K562 (cell line): ENCODE results near the gene ANKLE1. TPM values are rescaled to one million over a fixed set of nuclear protein-coding genes. Genes with fewer than 3 reads are reported as not detected.

Experiments
- CAMTA2 ChIP-seq: fragments of 250-450 bp; sonication (Bioruptor Pico); conservative IDR thresholded peaks from 2 replicates; pipeline ENCODE4 v1.5.1; 2022
- CREB1 ChIP-seq, 2 experiments: sonication (generic) in 1 of 2; formaldehyde crosslinking in 1 of 2; IDR thresholded peaks; 2 replicates each; pipeline versions ENCODE4 v1.6.1 to v1.8.0; 2012 to 2022; ENCODE audit warnings: inconsistent platforms in 1 of 2, mild to moderate bottlenecking in 1 of 2, missing genetic modification reagents in 1 of 2, moderate library complexity in 1 of 2
- ETV5 ChIP-seq: sonication (generic); formaldehyde crosslinking; IDR thresholded peaks from 2 replicates; pipeline ENCODE4 v1.4.0; 2020; ENCODE audit warnings: low read depth, mild to moderate bottlenecking, missing genetic modification reagents
- HMGN3 ChIP-seq: IDR thresholded peaks from 2 replicates; pipeline ENCODE4 v1.6.1; 2011; ENCODE audit warnings: borderline replicate concordance, low read depth, mild to moderate bottlenecking, mixed read lengths, low read length; ENCODE audit not compliant: insufficient read length; ENCODE audit errors: extremely low read depth
- KDM1A ChIP-seq, 2 experiments: fragments of 450-650 bp; IDR thresholded peaks; 2 replicates each; pipeline ENCODE4 v1.6.1; 2016; ENCODE audit warnings: mild to moderate bottlenecking in 2 of 2
- MAFF ChIP-seq: IDR thresholded peaks from 2 replicates; pipeline ENCODE4 v1.6.1; 2012; ENCODE audit warnings: low read length, improper control_type of control experiment
- MECOM ChIP-seq: fragments of 250-450 bp; sonication (Bioruptor Pico); IDR thresholded peaks from 2 replicates; pipeline ENCODE4 v1.8.0; 2022; ENCODE audit warnings: inconsistent platforms
- RFX1 ChIP-seq: fragments of 450-650 bp; IDR thresholded peaks from 2 replicates; pipeline ENCODE4 v1.6.1; 2016; ENCODE audit warnings: mild to moderate bottlenecking, moderate library complexity
- ZNF696 ChIP-seq: fragments of 250-450 bp; sonication (Bioruptor Pico); conservative IDR thresholded peaks from 2 replicates; pipeline ENCODE4 v1.4.0; 2020; ENCODE audit warnings: mild to moderate bottlenecking, moderate library complexity
- polyA plus RNA-seq, 8 experiments: library from polyadenylated mRNA; depleted of rRNA in 4 of 8; stranded (reverse) in 5 of 8; unstranded in 3 of 8; fragments of >200 nt; fragmentation: Nextera tagmentation in 2 of 8; fragmentation: Illumina TruSeq in 1 of 8; extraction: Ambion mirVana in 2 of 8; extraction: Trizol in 1 of 8; gene quantifications; 2 replicates each; pipeline versions ENCODE4 v1.2.1 to v1.2.3, GENCODE V29; 2011 to 2014; ENCODE audit warnings: inconsistent platforms in 1 of 8, missing spikeins in 1 of 8
- total RNA-seq, 7 experiments: library from RNA; depleted of rRNA in 6 of 7; stranded (reverse); fragments of >200 nt in 6 of 7; fragmentation: Illumina TruSeq in 2 of 7; extraction: Trizol in 2 of 7; gene quantifications; 2 replicates each; pipeline versions ENCODE4 v1.2.1 to v1.2.3, GENCODE V29; 2011 to 2021; ENCODE audit warnings: low replicate concordance in 1 of 7
- TF ChIP-seq, protein P1 (sequence below): fragments of 250-450 bp; sonication (Bioruptor Pico); IDR thresholded peaks from 2 replicates; pipeline ENCODE4 v1.5.1; 2021; ENCODE audit warnings: mild to moderate bottlenecking
- TF ChIP-seq, protein P2 (sequence below): fragments of 450-650 bp; IDR thresholded peaks from 2 replicates; pipeline ENCODE4 v1.6.1; 2016; ENCODE audit warnings: mild to moderate bottlenecking, moderate library complexity
- TF ChIP-seq, protein P3 (sequence below), 3 experiments: IDR thresholded peaks in 2 of 3; conservative IDR thresholded peaks in 1 of 3; 2 replicates each; pipeline ENCODE4 v1.5.1; 2011 to 2012; ENCODE audit warnings: low read length in 3 of 3, mild to moderate bottlenecking in 3 of 3, control low read depth in 2 of 3, improper control_type of control experiment in 1 of 3, inconsistent platforms in 1 of 3, low read depth in 1 of 3, mixed read lengths in 1 of 3, moderate library complexity in 1 of 3; ENCODE audit not compliant: insufficient read depth in 2 of 3

The ANKLE1 gene
- total and polyA plus RNA-seq, 9 of the 15 experiments (the other 6 are each of a cell fraction or from before 2014, with no cell fraction given), result 0.63 to 9.2 (median 2.9) TPM

DNA sequence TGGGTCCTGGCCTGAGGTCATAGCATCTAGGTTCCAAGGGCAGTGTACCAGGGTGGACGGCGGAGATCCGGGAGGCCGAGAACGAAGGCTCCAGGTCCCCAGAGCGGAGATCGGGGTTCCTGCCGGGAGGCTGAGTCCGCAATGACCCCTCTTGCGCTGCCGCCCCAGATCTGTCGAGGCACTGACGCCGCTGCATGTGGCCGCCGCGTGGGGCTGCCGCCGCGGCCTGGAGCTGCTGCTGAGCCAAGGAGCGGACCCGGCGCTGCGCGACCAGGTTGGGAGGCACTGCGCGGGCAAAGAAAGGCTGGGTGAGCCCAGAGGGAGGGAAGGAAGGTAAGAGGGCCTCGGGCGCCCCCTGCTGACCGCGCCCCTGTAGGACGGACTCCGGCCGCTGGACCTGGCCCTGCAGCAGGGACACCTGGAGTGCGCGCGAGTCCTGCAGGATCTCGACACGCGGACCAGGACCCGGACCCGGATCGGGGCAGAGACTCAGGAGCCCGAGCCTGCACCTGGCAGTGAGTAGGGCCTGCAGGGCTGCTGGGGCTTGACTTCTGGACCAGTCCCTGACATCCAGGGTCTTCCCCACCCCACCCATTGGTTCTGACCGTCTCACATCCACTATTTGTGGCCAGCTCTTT is 906 bp downstream of the ANKLE1 start (continued):
- TF ChIP-seq HMGN3 (peak; percentile 41), RFX1 (no peak), MECOM (CRISPR knock-in tag) (peak; percentile 33; the same call in 1 of the 2 replicates), KDM1A (IDR thresholded peaks at IDR 0.05) (0 out of 4 replicates have a peak, but pooled peaks of 1 of the 2 experiments have one; percentile 24), ETV5 (peak; percentile 54), ZNF696 (CRISPR knock-in tag) (no peak), CAMTA2 (CRISPR knock-in tag) (0 out of 2 replicates have a peak, but pooled peaks have one; percentile 25), MAFF (no peak), CREB1 (IDR thresholded peaks at IDR 0.05) (no peak), CREB1 (CRISPR knock-in tag; IDR thresholded peaks at IDR 0.05) (0 out of 2 replicates have a peak, but pooled peaks have one; percentile 44)
- TF ChIP-seq, protein P1, sequence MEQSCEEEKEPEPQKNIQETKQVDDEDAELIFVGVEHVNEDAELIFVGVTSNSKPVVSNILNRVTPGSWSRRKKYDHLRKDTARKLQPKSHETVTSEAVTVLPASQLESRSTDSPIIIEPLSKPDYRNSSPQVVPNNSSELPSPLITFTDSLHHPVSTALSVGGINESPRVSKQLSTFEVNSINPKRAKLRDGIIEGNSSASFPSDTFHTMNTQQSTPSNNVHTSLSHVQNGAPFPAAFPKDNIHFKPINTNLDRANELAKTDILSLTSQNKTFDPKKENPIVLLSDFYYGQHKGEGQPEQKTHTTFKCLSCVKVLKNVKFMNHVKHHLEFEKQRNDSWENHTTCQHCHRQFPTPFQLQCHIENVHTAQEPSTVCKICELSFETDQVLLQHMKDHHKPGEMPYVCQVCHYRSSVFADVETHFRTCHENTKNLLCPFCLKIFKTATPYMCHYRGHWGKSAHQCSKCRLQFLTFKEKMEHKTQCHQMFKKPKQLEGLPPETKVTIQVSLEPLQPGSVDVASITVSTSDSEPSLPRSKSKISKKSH (CRISPR knock-in tag), result no peak
- TF ChIP-seq, protein P2, sequence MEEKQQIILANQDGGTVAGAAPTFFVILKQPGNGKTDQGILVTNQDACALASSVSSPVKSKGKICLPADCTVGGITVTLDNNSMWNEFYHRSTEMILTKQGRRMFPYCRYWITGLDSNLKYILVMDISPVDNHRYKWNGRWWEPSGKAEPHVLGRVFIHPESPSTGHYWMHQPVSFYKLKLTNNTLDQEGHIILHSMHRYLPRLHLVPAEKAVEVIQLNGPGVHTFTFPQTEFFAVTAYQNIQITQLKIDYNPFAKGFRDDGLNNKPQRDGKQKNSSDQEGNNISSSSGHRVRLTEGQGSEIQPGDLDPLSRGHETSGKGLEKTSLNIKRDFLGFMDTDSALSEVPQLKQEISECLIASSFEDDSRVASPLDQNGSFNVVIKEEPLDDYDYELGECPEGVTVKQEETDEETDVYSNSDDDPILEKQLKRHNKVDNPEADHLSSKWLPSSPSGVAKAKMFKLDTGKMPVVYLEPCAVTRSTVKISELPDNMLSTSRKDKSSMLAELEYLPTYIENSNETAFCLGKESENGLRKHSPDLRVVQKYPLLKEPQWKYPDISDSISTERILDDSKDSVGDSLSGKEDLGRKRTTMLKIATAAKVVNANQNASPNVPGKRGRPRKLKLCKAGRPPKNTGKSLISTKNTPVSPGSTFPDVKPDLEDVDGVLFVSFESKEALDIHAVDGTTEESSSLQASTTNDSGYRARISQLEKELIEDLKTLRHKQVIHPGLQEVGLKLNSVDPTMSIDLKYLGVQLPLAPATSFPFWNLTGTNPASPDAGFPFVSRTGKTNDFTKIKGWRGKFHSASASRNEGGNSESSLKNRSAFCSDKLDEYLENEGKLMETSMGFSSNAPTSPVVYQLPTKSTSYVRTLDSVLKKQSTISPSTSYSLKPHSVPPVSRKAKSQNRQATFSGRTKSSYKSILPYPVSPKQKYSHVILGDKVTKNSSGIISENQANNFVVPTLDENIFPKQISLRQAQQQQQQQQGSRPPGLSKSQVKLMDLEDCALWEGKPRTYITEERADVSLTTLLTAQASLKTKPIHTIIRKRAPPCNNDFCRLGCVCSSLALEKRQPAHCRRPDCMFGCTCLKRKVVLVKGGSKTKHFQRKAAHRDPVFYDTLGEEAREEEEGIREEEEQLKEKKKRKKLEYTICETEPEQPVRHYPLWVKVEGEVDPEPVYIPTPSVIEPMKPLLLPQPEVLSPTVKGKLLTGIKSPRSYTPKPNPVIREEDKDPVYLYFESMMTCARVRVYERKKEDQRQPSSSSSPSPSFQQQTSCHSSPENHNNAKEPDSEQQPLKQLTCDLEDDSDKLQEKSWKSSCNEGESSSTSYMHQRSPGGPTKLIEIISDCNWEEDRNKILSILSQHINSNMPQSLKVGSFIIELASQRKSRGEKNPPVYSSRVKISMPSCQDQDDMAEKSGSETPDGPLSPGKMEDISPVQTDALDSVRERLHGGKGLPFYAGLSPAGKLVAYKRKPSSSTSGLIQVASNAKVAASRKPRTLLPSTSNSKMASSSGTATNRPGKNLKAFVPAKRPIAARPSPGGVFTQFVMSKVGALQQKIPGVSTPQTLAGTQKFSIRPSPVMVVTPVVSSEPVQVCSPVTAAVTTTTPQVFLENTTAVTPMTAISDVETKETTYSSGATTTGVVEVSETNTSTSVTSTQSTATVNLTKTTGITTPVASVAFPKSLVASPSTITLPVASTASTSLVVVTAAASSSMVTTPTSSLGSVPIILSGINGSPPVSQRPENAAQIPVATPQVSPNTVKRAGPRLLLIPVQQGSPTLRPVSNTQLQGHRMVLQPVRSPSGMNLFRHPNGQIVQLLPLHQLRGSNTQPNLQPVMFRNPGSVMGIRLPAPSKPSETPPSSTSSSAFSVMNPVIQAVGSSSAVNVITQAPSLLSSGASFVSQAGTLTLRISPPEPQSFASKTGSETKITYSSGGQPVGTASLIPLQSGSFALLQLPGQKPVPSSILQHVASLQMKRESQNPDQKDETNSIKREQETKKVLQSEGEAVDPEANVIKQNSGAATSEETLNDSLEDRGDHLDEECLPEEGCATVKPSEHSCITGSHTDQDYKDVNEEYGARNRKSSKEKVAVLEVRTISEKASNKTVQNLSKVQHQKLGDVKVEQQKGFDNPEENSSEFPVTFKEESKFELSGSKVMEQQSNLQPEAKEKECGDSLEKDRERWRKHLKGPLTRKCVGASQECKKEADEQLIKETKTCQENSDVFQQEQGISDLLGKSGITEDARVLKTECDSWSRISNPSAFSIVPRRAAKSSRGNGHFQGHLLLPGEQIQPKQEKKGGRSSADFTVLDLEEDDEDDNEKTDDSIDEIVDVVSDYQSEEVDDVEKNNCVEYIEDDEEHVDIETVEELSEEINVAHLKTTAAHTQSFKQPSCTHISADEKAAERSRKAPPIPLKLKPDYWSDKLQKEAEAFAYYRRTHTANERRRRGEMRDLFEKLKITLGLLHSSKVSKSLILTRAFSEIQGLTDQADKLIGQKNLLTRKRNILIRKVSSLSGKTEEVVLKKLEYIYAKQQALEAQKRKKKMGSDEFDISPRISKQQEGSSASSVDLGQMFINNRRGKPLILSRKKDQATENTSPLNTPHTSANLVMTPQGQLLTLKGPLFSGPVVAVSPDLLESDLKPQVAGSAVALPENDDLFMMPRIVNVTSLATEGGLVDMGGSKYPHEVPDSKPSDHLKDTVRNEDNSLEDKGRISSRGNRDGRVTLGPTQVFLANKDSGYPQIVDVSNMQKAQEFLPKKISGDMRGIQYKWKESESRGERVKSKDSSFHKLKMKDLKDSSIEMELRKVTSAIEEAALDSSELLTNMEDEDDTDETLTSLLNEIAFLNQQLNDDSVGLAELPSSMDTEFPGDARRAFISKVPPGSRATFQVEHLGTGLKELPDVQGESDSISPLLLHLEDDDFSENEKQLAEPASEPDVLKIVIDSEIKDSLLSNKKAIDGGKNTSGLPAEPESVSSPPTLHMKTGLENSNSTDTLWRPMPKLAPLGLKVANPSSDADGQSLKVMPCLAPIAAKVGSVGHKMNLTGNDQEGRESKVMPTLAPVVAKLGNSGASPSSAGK, result peak; percentile 78
- TF ChIP-seq, protein P3, sequence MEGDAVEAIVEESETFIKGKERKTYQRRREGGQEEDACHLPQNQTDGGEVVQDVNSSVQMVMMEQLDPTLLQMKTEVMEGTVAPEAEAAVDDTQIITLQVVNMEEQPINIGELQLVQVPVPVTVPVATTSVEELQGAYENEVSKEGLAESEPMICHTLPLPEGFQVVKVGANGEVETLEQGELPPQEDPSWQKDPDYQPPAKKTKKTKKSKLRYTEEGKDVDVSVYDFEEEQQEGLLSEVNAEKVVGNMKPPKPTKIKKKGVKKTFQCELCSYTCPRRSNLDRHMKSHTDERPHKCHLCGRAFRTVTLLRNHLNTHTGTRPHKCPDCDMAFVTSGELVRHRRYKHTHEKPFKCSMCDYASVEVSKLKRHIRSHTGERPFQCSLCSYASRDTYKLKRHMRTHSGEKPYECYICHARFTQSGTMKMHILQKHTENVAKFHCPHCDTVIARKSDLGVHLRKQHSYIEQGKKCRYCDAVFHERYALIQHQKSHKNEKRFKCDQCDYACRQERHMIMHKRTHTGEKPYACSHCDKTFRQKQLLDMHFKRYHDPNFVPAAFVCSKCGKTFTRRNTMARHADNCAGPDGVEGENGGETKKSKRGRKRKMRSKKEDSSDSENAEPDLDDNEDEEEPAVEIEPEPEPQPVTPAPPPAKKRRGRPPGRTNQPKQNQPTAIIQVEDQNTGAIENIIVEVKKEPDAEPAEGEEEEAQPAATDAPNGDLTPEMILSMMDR (IDR thresholded peaks at IDR 0.05 in 2 of 3, conservative IDR thresholded peaks at IDR 0.05 in 1 of 3; ENCODE audit: insufficient read depth in 2 of 3, low read depth in 1 of 3, low read length in 3 of 3), result peak; percentile 88 to 95 (median 94)
